HL-60 (cell line): Measurements from ENCODE around the gene ZNF726.
"Not testable (repeated sequence)": the region's sequence is repeated elsewhere in the genome, so short reads cannot be mapped to it uniquely, and the experiment has no call there.

Experiments
- DNase-seq, 2 experiments: peaks; one replicate each; pipeline ENCODE4 v3.0.0-alpha.2; 2010 to 2020; ENCODE audit warnings: low read depth in 1 of 2, low spot score in 1 of 2
- H3K27ac ChIP-seq: fragments of 250-450 bp; sonication (Bioruptor Pico); replicated peaks from 2 replicates; pipeline ENCODE4 v1.5.1; 2020; ENCODE audit warnings: mild to moderate bottlenecking, moderate library complexity
- H3K27me3 ChIP-seq: fragments of 250-450 bp; sonication (Bioruptor Pico); 2 replicates; pipeline ENCODE4 v1.5.1; 2021; ENCODE audit warnings: mild to moderate bottlenecking, moderate library complexity; ENCODE audit not compliant: insufficient read depth, poor library complexity, severe bottlenecking
- H3K4me3 ChIP-seq: replicated peaks from 2 replicates; pipeline ENCODE4 v1.5.1; 2011; ENCODE audit warnings: mild to moderate bottlenecking, control low read depth, low read length; ENCODE audit not compliant: insufficient read depth
- CTCF ChIP-seq: IDR thresholded peaks from one replicate; pipeline ENCODE4 v1.5.1; 2011; ENCODE audit warnings: low read length, control low read depth, inconsistent platforms; ENCODE audit not compliant: insufficient read depth
- GABPA ChIP-seq: IDR thresholded peaks from 2 replicates; pipeline ENCODE4 v1.6.1; 2012; ENCODE audit warnings: low read depth
- POLR2AphosphoS5 ChIP-seq: IDR thresholded peaks from 2 replicates; pipeline ENCODE4 v1.6.1; 2012; ENCODE audit warnings: low read depth
- SPI1 ChIP-seq: IDR thresholded peaks from 2 replicates; pipeline ENCODE4 v1.6.1; 2012; ENCODE audit warnings: low read depth, mild to moderate bottlenecking, borderline replicate concordance
- TF ChIP-seq, protein P1 (sequence below): IDR thresholded peaks from 2 replicates; pipeline ENCODE4 v1.6.1; 2012; ENCODE audit warnings: low read depth; ENCODE audit not compliant: insufficient replicate concordance

The ZNF726 gene

DNA sequence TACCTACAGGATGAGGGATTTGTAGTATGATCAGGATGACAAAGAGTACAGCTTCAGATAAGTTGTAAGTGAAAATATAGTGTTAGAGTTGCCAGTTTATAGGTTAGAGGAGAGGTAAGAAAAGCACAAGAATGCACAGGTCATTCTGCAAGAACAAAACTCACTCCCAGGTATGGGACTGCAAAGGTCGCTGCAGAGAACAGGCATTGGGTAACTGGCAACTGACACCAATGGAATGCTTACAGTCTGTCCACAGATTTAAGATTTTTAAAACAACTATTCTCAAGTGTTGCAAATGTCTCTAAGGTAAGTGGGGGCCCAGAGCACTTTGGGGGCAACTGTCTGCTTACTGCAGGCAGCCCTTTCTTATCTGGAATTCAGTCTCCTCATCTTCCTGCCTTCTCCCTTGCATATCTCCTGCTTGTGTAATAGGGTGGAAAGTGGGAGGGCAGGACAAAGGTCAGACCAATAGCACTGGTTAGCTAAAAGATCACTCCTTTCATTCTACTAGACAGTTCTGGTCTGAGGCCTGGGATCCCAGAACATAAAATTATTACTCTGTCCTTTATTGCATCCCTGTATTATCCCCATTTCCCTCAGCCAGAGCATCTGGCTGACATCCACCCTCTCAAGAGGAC is 42.3 kb upstream of the ZNF726 start:
- no peak for TF ChIP-seq GABPA
- TF ChIP-seq CTCF: no peak
- TF ChIP-seq SPI1: no peak
- TF ChIP-seq POLR2AphosphoS5: no peak
- TF ChIP-seq, protein P1, sequence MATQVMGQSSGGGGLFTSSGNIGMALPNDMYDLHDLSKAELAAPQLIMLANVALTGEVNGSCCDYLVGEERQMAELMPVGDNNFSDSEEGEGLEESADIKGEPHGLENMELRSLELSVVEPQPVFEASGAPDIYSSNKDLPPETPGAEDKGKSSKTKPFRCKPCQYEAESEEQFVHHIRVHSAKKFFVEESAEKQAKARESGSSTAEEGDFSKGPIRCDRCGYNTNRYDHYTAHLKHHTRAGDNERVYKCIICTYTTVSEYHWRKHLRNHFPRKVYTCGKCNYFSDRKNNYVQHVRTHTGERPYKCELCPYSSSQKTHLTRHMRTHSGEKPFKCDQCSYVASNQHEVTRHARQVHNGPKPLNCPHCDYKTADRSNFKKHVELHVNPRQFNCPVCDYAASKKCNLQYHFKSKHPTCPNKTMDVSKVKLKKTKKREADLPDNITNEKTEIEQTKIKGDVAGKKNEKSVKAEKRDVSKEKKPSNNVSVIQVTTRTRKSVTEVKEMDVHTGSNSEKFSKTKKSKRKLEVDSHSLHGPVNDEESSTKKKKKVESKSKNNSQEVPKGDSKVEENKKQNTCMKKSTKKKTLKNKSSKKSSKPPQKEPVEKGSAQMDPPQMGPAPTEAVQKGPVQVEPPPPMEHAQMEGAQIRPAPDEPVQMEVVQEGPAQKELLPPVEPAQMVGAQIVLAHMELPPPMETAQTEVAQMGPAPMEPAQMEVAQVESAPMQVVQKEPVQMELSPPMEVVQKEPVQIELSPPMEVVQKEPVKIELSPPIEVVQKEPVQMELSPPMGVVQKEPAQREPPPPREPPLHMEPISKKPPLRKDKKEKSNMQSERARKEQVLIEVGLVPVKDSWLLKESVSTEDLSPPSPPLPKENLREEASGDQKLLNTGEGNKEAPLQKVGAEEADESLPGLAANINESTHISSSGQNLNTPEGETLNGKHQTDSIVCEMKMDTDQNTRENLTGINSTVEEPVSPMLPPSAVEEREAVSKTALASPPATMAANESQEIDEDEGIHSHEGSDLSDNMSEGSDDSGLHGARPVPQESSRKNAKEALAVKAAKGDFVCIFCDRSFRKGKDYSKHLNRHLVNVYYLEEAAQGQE: no peak
- no peak for DNase-seq
- Histone ChIP-seq H3K4me3 (no peak overlapping the region), H3K27ac (no peak overlapping the region), H3K27me3 (no peaks in the 10 kb centered on the region)

GRCh38 chr19:23876261-23876660 is 38.4 kb upstream of the ZNF726 start:
- no peak for TF ChIP-seq GABPA
- TF ChIP-seq CTCF: no peak
- TF ChIP-seq SPI1: no peak
- TF ChIP-seq POLR2AphosphoS5: no peak
- TF ChIP-seq, protein P1: no peak
- Histone ChIP-seq H3K27ac (no peak overlapping the region), H3K4me3 (no peak overlapping the region), H3K27me3 (no peaks in the 10 kb centered on the region)
- no peak for DNase-seq

GRCh38 chr19:23876756-23877155 is 37.9 kb upstream of the ZNF726 start:
- H3K27ac ChIP-seq: not testable (repeated sequence)

DNA sequence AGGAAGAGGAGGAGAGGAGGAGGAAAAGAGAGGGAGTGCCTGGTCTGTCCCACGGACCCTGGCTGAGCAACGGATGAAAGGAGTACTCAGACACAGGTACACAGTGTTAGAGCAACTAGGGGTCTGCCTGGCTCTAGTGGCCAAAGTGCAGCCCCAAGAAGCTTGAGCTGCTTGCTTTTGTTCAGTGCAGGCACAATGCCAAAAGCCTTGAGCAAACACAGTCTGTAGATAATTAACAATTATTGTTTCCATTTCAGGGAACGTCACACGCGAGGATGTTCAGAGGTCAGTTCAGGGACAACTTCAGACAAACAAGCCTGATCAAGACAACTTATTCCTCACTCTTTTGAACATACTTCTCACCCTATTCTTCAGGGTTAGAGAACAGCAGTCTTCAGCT is 32.2 kb upstream of the ZNF726 start:
- Histone ChIP-seq H3K27me3 (no peaks in the 10 kb centered on the region), H3K4me3 (no peak overlapping the region), H3K27ac (no peak overlapping the region)
- TF ChIP-seq GABPA: no peak
- no peak for TF ChIP-seq SPI1
- TF ChIP-seq, protein P1: no peak
- TF ChIP-seq CTCF: no peak
- TF ChIP-seq POLR2AphosphoS5: no peak
- DNase-seq: no peak

More at GRCh38 chr19:23876756-23877155, 37.9 kb upstream of the ZNF726 start:
- DNase-seq, H3K27me3 ChIP-seq, H3K4me3 ChIP-seq: not testable (repeated sequence)
